Skin epidermis (tissue), 12 donors: ENCODE results near the gene S100B.
"Not testable (repeated sequence)": the region's sequence is repeated elsewhere in the genome, so short reads cannot be mapped to it uniquely, and the experiment has no call there.

ENCODE experiments used
- H3K27ac ChIP-seq, 21 experiments: fragments of 200-600 bp; sonication (generic) in 11 of 21; one replicate each; pipeline ENCODE4 v1.5.0; 2020; ENCODE audit warnings: mild to moderate bottlenecking in 3 of 21, inconsistent platforms in 2 of 21, moderate library complexity in 2 of 21
- H3K4me3 ChIP-seq, 7 experiments: fragments of 200-600 bp; sonication (generic) in 2 of 7; one replicate each; pipeline ENCODE4 v1.5.0; 2020; ENCODE audit warnings: inconsistent platforms in 2 of 7, mild to moderate bottlenecking in 2 of 7, moderate library complexity in 1 of 7

The S100B gene

DNA sequence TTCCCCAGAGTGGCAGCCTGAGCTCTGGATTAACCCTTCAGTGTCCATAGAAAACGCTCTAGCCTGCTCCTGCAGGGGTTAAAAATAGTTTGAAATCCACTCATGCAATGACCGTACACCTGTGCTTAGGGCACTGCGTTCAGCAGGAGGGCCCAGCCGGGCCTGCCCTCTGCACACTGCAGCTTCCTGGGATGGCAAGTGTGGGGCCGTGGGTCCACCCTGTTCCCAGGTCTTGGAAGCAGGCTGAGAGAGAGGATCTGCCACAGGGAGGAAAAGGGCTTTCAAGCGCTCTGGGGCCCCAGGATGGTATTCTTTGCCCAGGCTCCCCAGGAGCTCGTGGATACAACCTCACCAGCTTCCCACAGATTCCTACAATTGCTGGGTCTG, 1.5 kb upstream of the S100B start:
- Histone ChIP-seq H3K27ac (peak overlapping the region in 14 of 21 experiments; percentile 2 to 83 (median 46)), H3K4me3 (no peak overlapping the region)

DNA sequence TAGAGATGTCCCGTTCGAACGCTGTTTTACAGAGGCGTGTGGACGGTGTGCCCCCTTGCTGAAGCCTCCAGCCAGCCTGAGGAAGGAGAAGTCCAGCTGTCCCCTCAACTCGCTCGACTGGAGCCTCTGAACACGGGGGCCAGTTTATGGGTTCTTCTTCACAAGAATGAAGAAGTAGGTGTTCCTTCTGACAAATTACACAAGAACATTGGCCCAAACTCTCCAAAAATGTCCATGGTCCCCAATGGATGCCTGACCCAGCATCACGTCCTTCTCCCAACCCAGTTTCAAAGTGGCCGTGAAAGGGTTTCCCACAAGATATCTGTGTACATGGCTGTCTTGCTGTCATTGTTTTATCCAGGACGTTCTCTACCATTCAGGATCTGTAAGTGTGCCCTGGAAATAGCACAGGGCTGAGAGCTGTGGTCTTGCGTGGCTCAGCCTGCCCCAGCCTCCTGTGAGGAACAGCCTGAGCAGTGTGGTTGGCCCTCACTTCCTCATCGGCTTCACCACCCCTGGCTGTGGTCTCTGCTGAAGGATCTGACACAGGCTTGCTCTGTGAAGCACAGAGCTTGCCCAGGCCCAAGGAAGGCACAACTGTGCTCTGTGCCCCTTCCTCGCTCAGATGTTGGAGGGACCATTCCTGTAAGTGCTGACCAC, 1.0 kb upstream of the S100B start:
- Histone ChIP-seq H3K27ac (peak overlapping the region in 14 of 21 experiments; percentile 2 to 83 (median 48)), H3K4me3 (no peak overlapping the region)

DNA sequence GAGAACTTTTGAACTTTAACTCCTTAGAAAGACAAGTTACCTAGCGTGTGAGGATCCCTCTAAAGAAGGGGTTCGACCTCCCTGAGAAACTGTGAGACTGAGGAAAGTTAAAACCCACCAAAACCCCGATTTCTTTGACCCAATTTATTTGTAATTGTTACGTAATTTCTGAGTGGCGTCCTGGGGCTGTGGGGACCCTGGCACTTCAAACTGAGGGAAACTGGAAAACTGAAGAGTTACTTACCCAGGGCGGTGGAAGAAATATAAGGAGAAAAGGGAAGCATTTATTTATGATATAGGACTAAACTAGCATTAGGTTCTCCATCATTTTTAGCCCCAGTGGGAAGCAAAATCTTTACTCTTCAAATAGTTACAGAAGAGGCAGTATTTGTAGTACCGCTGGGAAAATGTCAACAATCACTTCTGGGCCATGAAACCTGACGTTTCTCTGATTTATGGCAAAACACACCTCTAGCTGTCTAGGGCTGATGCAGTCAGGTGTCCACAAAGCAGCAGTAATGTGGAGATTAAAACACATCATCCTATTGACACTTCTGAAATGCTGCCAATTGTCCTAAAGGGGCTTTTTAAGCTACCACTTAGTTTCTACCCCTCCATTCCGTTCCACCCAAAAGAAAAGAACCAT, 430 bp downstream of the S100B start:
- H3K27ac ChIP-seq: peak overlapping the region in 3 of 21 experiments; percentile 1 to 83 (median 56)

DNA sequence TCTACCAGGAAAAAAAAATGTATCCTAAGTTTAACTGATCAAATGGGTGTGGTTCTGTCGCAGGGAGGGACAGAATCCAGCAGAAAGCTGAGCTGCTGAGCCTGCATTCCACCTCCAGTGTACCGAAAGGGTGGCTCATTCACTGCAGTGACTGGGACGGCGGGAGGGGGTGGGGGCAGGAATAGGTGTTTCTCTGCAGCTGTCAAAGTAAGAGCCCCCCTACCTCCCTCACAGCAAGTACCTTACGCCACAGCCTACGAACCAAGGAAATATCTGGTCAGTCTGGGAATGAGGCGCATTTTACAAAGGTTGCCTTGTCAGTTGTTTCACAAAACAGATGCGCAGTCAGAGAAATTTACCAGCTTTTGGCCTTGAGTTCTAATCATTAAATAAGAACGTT, 1.7 kb downstream of the S100B start:
- Histone ChIP-seq H3K4me3 (no peak overlapping the region), H3K27ac (peak overlapping the region in 1 of 21 experiments; percentile 29)

More for the DNA sequence above, 430 bp downstream of the S100B start:
- H3K4me3 ChIP-seq: peak overlapping the region in 1 of 7 experiments; percentile 8

DNA sequence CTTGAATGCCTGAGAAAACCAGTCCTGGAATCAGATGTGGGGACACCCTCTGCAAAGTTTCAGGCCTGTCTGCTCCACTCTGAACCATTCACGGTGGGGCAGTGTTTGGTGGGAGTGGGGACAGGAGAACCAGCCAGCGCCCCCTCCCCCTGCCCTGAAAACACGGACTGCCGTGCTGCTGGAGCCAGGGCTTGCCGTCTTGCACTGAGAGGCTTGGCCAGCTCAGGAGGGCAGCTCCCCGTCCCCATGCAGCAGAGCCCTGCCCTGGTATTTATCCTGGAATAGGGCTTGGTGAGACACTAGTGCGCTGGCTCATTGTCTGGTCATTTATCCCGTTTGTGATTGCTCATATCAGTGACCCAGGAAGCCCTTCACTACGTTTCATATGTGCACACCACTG, 3.9 kb downstream of the S100B start:
- no peak overlapping the region for H3K4me3 ChIP-seq
- no peak overlapping the region for H3K27ac ChIP-seq

DNA sequence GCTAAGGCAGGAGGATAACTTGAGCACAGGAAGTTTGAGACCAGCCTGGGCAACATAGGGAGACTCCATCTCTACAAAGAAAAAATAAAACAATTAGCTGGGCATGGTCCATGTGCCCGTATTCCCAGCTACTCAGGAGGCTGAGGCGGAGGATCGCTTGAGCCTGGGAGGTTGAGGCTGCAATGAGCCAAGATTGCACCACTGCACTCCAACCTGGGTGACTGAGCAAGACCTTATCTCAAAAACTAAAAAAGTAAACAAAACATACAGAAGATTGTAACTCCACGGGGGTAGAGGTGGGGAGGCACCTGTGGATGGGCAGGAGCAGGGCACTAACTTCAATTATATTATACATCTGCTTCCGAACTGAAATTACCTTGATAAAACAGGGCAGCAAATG, 4.6 kb downstream of the S100B start:
- Histone ChIP-seq H3K27ac (no peak overlapping the region), H3K4me3 (no peak overlapping the region)

DNA sequence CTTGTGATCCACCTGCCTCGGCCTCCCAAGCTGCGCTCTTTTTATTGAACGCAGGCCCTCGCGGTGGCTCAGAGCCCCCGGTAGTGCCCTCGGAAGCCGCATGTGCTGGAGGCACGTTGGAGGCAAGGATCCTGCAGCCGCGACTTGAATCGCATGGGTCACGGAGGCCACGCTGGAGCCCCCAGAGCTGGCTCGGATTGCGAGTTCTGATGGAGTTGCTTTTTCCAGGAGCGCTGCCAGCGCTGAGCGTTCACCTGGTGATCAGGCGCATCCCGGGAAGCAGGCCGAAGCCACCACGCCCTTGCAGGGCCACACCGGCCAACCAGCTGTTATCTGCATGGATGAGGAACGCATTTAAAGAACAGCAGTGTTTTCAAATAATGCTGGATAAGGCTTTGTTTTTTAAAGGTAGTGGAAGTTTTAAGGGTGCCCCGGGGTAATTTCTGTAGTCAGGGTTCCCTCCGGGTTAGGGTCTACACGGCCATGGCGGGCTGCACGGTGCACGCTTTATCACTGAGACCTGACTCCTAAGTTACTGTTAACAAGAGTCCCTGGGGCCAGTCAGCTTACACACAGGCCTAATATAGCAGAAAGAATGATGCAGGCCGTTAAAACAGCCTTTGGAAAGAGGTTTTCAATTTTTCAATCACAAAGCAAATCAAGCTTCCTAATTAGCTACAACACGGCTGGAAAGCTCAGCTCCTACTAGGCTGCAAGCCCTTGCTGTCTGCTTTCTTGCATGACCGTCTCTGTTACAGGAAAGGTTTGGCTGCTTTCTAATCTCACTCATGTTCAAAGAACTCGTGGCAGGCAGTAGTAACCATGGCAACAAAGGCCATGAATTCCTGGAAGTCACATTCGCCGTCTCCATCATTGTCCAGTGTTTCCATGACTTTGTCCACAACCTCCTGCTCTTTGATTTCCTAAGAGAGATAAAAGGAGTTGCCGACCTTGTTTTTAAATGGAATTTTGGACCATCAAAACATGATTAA, 6.0 kb downstream of the S100B start:
- H3K27ac ChIP-seq: peak overlapping the region in 4 of 21 experiments; percentile 36 to 72 (median 46)
- H3K4me3 ChIP-seq: no peak overlapping the region

DNA sequence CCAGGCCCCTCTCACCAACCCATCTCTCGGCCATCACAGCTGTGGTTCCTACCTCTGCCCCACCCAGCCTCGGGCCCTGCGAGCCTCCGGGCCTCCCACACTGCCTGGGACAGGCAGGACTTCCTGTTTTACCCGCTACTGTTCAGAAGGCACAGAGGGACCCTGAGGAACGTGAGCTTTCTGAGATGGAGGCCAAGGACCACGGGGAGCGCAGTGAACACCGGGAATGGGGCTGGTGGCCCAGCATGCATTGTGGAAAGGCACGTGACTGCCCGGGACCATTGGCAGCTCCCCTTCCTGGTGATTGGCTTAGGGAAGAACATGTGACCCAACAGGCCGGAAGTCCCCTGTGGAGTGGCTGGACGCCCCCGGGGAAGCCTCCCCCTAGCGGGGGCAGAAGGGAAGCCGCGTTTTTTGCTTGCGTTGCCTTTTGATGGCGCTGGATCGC, 7.0 kb downstream of the S100B start:
- Histone ChIP-seq H3K27ac (no peak overlapping the region), H3K4me3 (no peak overlapping the region)

DNA sequence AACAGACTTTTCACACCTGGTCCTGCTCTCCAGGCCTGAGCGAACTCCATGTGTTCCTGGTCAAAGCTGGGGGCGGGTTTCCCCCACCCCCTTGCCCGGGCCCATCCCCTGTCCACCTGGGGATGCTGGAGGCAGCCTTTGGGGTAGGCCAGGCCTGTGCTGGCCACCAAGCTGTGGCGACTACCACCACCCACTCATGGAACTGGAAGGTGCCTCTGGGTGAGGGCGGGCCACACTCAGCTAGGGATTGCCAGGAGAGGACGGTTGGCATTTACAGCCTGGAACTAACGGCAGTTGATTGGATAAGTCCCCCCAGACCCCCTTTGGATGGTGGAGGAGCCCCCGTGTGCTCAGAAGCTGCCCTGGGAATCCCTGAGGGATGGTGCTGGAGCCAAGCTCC, 7.9 kb downstream of the S100B start:
- no peak overlapping the region for H3K27ac ChIP-seq
- H3K4me3 ChIP-seq: no peak overlapping the region

DNA sequence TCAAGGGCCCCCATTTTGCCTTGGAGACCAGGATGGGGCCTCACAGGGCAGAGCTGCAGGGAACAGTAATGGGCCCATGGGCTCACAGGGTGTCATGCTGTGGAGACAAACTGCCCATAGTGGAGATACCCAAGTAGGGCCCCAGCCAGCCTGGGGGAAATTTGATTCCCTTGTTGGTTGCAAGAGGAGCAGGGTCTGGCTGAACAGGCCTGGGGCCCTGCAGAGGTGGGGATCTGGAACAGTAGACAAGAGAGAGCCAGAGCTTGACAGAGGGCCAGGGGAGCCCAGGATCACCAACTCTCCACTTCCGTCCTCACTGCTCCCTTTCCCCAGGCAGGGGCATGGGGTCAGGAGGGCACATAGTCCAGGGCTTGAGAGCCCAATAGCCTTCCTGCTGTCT, 8.7 kb downstream of the S100B start:
- Histone ChIP-seq H3K27ac (no peak overlapping the region), H3K4me3 (no peak overlapping the region)

DNA sequence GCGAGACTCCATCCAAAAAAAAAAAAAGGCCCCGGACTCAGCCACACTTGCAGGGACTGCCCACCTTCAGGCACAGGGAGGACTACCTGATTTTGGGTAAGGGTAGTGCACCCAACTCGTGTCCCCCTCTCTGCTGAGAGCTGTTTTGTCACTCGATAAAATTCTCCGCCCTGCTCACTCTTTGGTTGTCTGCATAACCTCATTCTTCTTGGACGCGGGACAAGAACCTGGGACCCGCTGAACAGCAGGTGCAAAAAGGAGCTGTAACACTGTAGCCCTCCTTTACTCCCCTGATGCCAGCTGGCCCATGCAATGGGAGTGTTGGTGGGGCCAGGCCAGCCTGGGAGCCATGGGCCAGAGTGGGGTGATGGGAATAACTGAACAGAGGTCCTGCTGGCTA, 10.6 kb downstream of the S100B start:
- Histone ChIP-seq H3K27ac (no peak overlapping the region), H3K4me3 (no peak overlapping the region)

DNA sequence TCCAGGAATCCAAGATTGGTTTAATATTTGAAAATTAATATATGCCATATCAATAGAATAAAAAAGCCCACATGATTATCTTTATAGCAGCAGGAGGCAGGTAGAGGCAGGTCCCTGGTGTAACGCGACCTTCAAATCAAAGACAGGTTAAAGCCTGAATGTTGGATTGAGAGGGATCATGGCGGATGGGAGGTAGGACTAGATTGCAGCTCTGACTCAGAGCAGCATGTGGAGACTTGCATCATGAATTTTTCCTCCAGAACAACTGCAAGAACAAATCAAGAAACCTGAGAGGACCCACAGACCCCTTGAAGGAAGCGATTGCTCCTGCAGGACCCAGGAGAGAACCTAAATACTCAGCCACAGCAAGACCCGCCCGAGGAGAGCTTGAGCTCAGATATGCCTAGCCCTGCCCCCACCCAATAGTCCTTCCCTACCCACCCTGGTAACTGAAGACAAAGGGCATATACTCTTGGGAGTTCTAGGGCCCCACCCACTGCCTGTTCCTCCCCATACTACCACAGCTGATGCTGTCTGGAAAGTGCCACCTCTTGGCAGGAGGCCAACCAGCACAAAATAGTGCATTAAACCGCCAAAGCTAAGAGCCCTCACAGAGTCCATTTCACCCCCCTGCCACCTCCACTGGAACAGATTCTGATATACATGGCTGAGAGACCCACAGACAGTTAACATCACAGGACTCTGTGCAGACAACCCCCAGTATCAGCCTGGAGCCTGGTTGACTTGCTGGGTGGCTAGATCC, 19.5 kb downstream of the S100B start:
- H3K27ac ChIP-seq: peak overlapping the region in 5 of 21 experiments; percentile 6 to 65 (median 48)
- no peak overlapping the region for H3K4me3 ChIP-seq

DNA sequence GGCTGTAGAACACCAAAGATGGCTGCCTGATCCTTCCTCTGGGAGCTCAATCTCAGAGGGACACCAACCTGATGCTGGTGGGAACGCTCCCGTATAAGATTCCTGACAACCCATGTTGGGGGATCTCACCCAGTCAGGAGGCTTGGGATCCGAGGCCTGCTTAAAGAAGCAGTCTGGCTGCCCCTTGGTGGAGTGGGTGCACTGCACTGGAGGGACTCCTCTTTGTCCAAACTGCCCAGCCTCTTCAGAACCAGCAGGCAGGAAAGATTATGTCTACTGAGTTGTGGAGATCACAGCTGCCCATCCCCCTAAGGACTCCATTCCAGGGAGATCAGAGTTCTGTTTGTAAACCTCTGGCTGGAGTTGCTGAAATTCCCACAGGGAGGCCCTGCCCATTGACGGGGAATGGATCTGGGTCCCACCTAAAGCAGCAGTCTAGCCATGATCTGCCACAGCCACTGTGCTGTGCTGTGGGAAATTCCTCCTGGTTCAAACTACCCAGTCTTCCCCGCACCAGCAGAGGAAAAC, 23.0 kb downstream of the S100B start:
- Histone ChIP-seq H3K4me3 (no peak overlapping the region), H3K27ac (no peak overlapping the region)

DNA sequence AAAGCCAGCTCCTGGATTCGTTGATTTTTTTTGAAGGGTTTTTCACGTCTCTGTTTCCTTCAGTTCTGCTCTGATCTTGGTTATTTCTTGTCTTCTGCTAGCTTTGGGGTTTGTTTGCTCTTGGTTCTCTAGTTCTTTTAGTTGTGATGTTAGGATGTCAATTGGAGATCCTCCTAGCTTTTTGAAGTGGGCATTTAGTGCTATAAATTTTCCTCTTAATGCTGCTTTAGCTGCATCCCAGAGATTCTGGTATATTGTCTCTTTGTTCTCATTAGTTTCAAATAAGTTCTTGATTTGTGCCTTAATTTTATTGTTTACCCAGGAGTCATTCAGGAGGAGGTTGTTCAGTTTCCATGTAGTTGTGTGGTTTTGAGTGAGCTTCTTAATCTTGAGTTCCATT, 25.5 kb downstream of the S100B start:
- H3K4me3 ChIP-seq, H3K27ac ChIP-seq: not testable (repeated sequence)

DNA sequence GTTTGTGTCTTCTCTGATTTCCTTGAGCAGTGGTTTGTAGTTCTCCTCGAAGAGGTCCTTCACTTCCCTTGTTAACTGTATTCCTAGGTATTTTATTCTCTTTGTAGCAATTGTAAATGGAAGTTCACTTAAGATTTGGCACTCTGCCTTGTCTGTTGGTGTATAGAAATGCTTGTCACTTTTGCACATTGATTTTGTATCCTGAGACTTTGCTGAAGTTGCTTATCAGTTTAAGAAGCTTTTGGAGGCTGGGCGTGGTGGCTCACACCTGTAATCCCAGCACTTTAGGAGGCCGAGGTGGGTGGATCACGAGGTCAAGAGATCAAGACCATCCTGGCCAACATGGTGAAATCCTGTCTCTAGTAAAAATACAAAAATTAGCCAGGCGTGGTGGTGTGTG, 27.1 kb downstream of the S100B start:
- not testable (repeated sequence) for H3K4me3 ChIP-seq, H3K27ac ChIP-seq

DNA sequence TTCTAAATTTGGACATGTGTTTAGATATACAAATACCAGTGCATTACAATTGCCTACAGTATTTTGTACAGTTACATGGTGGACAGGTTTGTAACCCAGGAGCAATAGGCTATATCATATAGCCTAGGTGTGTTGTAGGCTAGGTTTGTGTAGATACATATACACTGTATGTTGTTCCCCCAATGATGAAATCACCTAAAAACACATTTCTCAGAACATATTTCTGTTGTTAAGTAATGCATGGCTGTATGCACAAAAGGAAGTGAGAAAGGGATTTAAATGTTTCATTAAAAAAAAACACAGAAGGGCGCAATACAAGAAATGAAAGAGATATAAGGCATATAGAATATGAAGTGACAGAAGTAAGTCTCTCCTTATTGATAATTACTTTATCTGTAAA, 32.0 kb downstream of the S100B start:
- Histone ChIP-seq H3K27ac (no peak overlapping the region), H3K4me3 (no peak overlapping the region)

DNA sequence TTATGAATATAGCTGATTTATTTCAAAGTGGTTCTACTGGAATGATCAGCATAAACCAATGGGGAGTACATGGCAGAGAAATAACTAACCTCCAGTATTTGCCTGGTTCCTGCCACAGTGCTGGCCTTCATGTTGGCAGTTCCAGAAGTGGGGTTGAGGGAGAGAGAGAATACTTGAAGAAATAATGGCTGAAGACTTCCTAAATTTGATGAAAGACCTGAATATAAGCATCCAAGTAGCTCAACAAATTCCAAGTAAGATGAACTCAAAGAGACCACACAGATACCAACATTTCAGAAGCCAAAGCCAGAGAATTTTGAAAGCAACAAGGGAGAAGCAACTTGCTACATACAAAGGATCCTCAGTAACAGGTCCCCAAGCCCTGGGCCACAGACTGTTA, 34.3 kb downstream of the S100B start:
- no peak overlapping the region for H3K4me3 ChIP-seq

DNA sequence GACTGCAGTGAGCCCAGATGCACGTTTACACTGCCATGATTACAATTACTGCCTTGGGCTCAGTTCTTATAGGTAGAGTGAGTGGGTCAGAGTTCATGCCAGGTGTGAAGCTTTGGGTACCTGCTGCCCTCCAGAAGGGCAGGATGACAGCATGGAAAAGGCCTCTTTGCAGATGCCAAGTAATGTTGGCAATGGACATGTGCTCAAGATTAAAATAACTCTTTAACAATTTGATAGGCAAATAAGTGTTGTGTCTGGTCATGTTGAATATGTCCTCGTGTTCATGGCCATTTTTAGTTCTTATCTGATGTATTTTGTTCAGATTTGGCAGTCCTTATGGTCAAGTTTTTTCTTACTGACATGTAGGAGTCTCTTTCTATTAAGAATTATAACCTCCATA, 34.8 kb downstream of the S100B start:
- no peak overlapping the region for H3K27ac ChIP-seq
- H3K4me3 ChIP-seq: no peak overlapping the region

More for the DNA sequence above, 34.3 kb downstream of the S100B start:
- no peak overlapping the region for H3K27ac ChIP-seq

DNA sequence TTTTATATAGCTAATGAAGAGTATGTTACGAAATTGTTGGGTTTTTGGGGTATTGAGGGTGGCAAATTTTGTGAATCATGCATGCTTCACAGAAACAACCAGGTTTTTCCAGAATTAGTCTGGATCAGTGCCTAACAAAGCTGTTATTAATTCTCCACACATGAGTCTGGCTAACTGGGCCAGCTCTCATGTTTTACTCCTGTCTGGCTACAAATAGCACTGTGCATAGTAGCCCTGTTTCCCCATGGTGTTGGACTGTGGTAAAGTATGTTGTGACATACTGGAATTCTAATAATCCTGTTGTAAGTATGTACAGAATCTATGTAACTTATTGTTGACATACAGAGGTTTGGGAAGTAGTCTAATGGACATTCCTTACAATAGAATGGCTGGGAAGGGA, 35.8 kb downstream of the S100B start:
- H3K4me3 ChIP-seq: no peak overlapping the region
- H3K27ac ChIP-seq: no peak overlapping the region
